K562 (cell line): ENCODE results near the gene STXBP4.

Experiments
- HDAC2 ChIP-seq: fragments of 450-650 bp; IDR thresholded peaks from 2 replicates; pipeline ENCODE4 v1.6.1; 2016; ENCODE audit warnings: mild to moderate bottlenecking
- SIN3A ChIP-seq, 2 experiments: fragments of 150-350 bp in 1 of 2; IDR thresholded peaks; 2 replicates each; pipeline ENCODE4 v1.6.1; 2011 to 2016; ENCODE audit warnings: borderline replicate concordance in 2 of 2, low read depth in 2 of 2, low read length in 2 of 2, mild to moderate bottlenecking in 2 of 2, moderate library complexity in 2 of 2; ENCODE audit not compliant: control insufficient read depth in 1 of 2
- SP1 ChIP-seq: sonication (generic); formaldehyde crosslinking; IDR thresholded peaks from 2 replicates; pipeline ENCODE4 v1.8.1; 2022; ENCODE audit warnings: mild to moderate bottlenecking, missing genetic modification reagents
- XRCC5 ChIP-seq: fragments of 200-400 bp; formaldehyde crosslinking; IDR thresholded peaks from 2 replicates; pipeline ENCODE4 v1.6.1; 2017; ENCODE audit warnings: low read depth, mild to moderate bottlenecking, low read length
- ZNF184 ChIP-seq: sonication (generic); formaldehyde crosslinking; IDR thresholded peaks from 2 replicates; pipeline ENCODE4 v1.5.0; 2020; ENCODE audit warnings: missing genetic modification reagents

DNA sequence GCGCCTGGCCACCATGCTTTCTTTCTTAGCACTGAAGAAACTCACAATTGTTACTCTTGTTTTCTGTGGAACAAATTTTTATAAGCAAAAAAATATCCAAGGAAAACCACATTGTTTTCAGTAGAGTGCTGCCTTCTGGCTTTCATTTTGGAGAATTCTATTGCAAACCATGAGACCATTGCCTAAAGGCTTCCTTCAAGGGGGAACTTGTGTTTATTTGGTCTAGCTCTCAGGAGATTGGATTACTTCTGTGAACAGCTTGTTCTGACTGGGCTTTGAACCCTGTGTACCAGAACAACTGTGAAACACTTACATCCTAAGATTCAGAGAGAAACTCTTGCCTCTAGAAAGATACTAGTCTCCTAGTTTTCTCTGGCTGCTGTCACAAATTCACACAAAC, 35.9 kb upstream of the STXBP4 start:
- no peak for TF ChIP-seq HDAC2
- TF ChIP-seq SIN3A (IDR thresholded peaks at IDR 0.05; ENCODE audit: borderline replicate concordance in 2 of 2, control insufficient read depth in 1 of 2, low read depth in 2 of 2, low read length in 2 of 2): no peak
- TF ChIP-seq ZNF184 (CRISPR knock-in tag): no peak
- no peak for TF ChIP-seq SP1 (CRISPR knock-in tag)
- TF ChIP-seq XRCC5: no peak
